RPMI8226 (cell line): ENCODE data around the gene MCF2L2.
A peak's percentile ranks its signal among the peaks of the same experiment; 100 is the strongest.
"Not testable (repeated sequence)": the region's sequence is repeated elsewhere in the genome, so short reads cannot be mapped to it uniquely, and the experiment has no call there.

Source experiments
- DNase-seq: peaks from one replicate; pipeline ENCODE4 v3.0.0-alpha.2; 2015

Gene MCF2L2, protein sequence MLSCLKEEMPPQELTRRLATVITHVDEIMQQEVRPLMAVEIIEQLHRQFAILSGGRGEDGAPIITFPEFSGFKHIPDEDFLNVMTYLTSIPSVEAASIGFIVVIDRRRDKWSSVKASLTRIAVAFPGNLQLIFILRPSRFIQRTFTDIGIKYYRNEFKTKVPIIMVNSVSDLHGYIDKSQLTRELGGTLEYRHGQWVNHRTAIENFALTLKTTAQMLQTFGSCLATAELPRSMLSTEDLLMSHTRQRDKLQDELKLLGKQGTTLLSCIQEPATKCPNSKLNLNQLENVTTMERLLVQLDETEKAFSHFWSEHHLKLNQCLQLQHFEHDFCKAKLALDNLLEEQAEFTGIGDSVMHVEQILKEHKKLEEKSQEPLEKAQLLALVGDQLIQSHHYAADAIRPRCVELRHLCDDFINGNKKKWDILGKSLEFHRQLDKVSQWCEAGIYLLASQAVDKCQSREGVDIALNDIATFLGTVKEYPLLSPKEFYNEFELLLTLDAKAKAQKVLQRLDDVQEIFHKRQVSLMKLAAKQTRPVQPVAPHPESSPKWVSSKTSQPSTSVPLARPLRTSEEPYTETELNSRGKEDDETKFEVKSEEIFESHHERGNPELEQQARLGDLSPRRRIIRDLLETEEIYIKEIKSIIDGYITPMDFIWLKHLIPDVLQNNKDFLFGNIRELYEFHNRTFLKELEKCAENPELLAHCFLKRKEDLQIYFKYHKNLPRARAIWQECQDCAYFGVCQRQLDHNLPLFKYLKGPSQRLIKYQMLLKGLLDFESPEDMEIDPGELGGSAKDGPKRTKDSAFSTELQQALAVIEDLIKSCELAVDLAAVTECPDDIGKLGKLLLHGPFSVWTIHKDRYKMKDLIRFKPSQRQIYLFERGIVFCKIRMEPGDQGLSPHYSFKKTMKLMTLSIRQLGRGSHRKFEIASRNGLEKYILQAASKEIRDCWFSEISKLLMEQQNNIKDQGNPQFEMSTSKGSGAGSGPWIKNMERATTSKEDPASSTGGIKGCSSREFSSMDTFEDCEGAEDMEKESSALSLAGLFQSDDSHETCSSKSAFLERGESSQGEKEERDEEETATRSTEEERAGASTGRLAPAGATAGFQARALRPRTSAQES

DNA sequence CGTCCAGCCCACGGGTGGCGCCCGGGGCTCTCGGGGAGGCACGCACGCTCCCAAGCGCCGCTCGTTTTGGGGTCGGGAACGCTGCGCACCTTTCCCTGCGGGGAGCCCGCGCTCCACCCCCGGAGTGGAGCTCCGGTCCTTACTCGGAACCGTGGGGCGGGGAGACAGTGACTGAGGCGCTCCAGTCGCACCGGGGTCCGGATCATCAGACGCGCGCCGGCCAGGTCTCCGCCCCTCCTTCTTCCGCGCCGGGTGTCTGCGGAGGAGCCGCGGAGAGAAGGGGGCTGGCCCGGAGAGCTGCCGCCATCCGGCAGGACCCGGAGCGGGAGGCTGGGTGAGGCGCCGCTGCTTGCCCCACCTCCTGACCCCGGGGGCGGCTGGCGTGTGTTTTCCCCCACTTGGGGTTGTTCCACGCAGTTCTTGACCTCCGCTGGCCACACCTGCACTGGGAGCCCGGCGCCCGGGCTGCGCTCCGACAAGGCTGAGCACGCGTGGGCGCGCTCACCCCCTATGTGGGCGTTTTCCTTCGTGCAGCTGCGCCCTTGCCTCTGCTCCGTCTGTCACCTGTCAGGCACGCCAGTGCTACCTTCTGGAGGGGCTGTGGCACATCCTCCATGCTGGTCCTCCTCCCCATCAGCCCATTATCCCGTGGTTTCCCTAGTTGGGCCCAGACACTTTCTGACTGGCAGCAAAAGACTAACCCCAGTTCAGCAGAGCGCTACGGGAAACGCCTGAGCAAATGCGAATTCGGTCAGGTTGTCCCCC is at the start of gene MCF2L2:
Gene MCF2L2, minus strand, starts transcription at position 173 of the 765 bp plus-strand sequence. CDS start 642 bp downstream, outside the sequence.
- peak; percentile 81 for DNase-seq

DNA sequence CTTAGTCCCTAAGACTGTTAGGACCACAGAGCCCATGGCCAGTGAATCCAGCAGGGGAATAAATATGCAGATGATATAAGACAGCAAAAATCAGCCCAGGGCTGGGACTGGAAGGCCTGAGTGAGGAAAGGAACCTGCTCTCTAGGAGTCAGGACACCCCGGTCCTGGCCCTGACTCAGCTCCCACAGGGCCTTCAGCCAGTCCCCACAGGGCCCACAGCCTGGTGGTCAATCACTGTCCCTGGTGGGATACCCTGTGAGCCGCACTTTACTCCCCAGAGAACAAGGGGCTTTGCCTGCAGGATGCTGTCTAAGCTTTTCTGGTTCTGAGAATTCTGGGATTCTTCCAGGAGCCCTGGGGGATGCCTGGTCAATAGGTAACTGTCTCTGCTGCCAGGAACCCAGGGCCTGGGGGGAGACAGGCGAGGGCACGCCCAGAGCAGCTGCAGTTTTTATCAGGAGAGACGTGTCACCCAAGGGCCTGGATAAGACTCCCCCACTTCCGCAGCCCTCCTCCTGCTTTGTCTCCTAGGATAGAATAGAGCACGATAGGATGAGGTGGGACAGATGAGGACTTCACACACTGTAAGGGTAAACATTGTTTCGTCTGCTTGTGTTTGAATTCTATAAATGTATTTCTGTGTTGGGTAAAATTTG is 49.5 kb upstream of the MCF2L2 start:
- DNase-seq, result no peak

DNA sequence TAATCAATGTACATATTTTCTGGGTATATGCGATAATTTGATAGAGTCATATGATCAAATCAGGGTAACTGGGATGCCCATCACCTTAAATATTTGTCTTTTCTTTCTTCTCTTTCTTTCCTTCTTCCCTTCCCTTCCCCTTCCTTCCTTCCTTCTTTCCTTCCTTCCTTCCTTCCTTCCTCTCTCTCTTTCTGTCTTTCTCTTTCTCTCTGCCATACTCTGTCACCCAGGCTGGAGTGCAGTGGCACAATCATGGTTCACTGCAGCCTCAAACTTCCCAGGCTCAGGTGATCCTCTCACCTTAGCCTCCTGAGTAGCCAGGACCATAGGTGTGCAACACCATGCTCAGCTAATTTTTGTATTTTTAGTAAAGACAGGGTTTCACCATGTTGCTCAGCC is 47.3 kb upstream of the MCF2L2 start:
- not testable (repeated sequence) for DNase-seq

DNA sequence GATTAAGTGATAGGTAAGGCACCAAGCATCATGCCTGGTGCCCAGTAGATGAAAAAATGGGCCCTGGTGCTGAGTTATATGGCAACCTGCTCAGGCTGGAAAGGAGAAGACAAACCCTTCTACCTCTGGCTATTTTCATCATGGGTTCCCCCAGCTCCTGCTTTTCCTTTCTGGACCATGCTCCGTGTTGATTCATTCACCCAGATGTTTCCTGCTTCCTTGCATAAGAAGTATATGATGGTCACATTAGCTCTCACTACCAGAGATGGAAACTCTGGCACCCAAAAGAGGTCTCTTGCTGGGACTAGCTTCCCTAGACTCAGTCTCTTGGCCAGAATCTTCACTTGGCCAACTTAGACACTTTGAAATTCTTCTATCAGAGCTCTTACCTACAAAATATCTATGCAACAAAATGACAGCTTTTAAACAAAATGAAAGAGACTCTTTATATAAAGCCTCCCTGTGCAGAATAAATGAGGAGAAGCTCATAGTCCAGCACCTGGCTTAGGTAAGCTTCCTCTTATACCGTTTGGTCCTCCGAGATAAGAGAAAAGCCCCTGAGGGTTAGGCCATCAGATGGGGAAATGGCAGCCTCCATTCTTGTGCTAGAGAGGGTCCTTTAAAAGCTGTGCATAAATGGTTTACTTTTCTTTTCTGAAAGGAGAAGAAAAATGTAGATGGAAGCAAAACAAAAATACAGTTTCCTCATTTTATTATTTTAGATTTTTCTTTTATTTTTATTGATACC is 46.8 kb upstream of the MCF2L2 start:
- no peak for DNase-seq

DNA sequence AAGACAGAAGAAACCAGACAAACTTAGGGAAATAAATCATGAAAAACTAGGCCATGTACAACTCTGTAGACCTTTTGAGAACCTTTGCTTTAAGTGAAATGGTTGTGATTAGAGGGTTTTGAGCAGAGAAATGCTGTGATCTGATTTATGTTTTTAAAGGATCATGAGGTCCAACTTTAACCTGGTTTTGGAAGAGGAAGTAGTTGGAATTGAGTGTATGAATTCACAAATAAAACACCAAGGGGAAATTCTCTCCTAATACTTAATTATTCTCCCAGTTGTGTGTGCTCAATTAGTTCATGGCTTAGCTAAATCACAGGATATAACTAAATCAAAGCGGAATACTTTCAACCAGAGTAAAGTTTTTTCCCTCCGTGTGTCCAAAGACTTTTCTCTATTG is 45.5 kb upstream of the MCF2L2 start:
- DNase-seq, result no peak

DNA sequence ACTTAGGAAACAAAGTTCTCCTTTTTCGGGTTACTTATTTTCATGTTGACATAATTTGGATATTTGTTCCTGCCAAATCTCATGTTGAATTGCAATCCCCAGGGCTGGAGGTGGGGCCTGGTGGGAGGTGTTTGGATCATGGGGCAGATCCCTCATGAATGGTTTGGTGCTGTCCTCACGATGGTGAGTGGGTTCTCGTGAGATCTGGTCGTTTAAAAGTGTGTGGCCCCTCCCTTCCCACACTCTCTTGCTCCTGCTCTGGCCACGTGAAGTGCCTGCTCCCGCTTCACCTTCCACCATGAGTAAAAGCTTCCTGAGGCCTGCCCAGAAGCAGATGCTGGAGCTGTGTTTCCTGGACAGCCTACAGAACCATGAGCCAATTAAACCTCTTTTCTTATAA is 43.7 kb upstream of the MCF2L2 start:
- no peak for DNase-seq

DNA sequence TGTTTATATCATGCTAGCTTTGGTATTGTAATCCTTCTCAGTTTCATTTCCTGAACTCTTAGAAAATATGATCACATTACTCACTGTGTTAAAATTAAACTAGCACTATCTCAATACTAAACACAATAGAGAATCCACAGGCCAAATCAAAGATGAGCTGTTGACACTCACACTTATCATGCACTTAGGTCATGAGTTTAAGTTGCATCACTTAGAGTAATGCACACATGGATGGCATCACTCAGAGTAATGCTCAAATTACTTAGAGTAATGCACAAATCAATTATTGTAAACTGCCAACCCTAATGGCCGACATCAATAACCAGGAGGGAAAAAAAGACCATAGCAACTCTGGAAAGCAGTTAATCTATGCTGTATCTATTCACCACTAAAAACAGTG is 40.0 kb upstream of the MCF2L2 start:
- no peak for DNase-seq

DNA sequence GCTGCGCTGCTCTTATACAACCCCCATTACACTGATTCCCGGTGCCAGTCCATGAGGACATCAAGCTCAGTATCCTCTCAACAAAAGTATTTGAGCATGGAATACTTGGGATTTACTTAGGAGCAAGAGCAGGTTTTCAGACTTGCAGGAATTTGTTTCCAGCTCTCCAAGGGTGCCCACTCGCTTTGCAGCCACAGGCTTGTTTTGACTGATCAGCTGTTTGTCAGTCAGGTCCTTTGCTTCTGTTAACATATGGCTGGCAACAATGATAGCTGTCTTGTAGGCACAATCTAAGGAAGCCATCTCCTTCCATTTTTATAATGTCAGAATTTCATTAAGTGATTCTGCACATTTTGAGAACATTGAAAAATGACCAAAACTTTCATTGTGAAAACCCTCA is 38.2 kb upstream of the MCF2L2 start:
- DNase-seq, result no peak

DNA sequence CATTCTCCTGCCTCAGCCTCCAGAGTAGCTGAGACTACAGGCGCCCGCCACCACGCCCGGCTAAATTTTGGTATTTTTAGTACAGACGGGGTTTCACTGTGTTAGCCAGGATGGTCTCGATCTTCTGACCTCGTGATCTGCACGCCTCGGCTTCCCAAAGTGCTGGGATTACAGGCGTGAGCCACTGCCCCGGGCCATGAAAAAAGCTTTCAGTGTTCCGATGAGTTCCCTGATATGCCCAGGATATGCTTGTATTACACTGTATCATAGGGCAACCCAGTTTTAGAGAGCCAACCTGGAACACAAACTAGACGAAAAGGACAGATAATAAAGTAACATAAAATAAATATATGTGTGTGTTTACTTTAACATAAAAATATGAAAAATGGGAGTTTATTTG is 37.3 kb upstream of the MCF2L2 start:
- DNase-seq, result not testable (repeated sequence)

DNA sequence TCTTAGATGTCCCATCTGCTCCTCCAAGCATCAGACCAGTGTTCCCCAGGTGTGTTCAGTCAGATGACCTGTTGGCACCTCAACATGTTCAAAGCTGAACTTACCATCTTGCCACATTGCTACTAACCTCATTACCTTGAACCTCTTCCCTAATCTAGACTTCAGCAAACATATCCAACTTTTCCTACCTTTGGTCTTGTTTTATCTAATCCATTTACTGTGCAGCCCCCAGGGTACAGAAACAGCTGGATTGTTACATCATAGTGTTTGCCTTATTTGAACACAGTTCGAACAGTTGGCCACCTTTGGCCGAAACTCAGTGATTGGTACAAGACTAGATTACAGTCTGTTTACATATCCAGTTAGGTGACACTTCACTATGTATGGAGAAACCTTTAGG is 36.1 kb upstream of the MCF2L2 start:
- DNase-seq, result no peak

DNA sequence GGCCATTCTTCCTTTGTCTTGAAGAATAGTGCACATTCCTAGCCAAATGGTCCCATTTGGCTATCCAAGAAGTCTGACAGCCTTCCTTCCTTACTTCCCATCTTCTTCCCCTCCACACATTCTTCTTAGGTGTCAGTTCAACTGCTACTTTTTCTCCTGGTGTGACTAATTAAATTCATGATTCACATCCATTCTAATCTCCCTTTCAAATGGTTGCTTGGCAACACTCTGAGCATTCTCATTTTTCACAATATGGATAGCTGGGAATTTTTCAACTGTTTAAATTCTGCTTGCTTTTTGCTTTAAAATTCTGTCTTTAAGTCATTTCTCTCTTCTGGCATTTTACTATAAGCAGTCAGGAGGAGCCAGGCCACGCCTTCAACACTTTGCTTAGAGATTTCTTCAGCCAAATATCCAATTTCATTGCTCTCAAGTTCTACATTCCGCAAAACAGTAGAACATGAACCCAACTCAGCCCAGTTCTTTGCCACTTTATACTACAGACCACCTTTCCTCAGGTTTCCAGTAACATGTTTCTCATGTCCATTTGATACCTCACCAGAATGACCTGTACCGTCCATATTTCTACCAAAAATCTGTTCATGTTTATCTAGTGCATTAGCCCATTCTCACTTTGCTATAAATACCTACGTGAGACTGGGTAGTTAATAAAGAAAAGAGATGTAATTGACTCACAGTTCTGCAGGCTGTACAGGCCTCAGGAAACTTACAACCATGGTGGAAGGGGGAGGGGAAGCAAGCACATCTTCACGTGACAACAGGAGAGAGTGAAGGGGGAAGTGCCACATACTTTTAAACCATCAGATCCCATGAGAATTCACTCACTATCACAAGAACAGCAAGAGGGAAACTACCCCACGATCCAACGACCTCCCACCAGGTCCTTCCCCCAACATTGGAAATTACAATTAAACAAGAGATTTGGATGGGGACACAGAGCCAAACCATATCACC is 31.9 kb upstream of the MCF2L2 start:
- no peak for DNase-seq

DNA sequence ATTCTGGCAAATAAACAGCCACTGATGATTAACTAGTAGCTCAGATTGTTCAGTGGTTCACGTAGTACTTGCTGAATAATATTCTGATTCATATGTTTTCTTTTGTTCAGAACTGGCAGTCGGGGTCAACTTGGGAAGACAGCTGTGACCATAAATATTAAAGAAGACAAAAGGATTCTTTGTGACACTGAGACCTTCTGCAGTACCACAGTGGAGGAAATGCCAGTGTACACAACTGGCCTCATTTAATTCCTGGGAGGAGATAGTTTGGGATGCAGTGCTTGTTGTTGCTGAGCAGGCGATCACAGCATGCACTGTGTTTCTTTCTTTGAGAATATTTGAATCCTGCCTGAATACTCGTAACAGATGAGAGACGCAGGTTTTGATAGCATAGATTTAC is 26.7 kb upstream of the MCF2L2 start:
- DNase-seq, result no peak

DNA sequence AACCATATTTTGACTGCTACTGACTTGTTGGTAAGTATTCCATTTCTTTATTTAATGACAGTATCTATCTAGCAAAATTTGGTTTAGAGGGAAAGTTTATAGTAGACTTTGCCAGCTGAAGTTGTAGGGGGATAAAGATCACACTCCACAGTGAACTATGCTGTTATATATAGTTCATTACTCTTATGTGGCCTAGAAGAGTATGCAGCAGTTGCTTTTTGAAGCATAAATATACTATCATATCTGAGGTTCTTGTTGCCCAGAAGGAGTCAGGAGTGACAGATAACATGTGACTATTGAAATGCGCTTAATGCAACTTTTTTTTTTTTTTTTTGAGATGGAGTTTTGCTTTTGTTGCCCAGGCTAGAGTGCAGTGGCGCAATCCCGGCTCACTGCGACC is 25.6 kb upstream of the MCF2L2 start:
- no peak for DNase-seq

DNA sequence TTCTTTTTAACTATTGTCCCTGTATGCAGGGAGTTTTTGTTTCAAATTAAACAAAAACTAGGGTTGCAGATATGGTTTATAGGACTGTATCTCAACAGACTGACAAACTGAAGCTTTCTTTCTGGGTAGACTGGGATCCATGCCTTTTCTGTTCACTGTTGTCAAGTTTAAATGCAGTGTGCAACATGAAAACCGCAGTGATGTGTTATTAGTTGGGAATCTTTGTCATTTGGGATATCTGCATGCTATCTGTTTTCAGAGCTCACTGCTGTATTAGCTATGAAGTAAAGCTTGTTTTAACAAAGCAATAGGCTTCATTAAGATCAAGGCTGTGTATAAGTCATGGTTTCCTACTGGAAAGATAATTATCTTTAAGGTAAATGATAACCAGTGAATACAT is 21.4 kb upstream of the MCF2L2 start:
- DNase-seq, result no peak

DNA sequence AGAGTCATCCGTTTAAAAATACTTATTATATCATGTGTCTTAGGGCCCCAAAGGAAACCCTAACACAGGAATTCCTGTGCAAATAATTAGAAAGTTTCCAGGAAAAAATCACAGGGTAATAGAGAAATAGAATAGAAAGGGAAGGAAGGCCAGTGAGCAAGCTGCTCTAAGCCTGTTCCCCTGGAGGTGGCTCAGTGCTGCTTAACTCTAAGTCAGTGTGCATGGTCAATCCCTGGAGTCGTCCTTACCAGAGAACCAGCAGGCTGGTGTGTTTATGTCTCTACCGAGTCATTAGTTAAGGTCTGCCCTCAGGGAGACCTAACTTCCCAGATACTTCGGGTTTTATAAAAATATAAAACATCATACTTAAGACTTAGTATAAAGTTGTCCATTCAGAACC is 21.0 kb upstream of the MCF2L2 start:
- DNase-seq, result no peak

DNA sequence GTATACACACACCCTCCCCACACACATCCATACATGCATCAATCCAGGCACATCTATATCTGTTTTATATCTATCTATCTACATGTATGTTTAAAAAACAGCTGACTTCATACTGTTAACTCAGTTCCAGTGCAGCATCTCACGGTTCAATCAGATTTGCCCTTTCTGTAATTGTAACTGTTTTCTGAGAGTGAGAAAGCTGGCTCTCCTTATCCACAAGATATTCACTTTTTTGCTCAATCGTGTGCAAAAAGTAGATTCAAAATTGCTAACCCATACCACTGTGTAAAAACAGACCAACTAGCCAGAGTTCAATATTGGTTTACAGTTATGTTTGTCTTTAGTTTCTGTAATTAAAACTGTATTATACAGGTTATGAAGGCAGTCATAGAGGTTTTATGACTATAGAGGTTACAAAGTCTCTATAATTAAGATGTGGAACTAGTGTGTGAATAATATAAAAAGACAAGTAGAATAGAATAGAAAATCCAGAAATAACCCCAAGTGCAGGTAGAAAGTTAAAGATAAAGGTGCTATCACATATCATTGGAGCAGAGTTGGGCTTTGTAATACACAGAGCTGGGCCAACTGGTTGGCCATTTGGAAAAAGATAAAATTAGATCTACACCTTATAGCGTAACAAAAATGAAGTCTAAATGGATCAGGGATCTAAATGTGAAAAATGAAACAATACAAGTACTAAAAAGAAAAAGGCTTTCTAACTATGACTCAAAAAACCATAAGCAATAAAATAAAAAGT is 20.1 kb upstream of the MCF2L2 start:
- DNase-seq, result no peak

DNA sequence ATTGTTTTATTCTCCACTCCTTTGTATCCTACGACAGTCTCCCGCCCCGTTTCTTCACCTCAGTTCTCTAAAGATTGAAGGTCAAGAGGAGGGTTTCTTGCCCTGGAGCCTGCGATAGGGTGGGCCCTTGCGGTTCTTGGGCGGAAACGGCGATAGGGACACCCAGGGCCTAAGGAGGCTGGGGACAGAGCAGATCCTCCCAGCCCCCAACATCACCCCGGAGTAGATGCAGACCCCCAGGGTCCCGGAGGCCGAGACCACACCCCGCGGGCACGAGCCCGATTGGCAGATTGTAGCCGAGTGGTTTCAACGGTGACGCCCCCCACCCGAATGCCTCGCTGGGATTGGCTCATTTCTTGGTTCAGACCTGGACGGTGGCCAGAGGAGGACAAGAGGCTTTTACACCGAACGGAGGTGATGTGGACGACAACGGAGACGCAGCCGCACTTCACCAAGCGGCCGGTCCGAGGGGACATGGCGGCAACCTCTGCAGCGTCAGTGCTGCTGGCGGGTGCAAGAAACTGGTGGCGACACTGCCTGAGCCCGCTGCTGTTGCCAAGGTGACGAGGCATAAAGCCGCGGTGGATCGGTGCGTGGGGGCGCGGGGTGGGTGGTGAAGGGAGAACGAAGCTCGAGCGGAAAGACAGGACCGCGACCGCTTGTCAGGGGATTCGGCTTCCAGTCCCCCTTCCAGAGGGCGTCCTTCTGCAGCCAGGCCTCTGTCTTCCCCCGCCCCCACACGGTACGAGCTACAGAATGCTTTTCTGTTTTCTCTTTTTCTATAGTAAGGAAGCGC is 19.0 kb upstream of the MCF2L2 start:
- DNase-seq, result peak; percentile 95

DNA sequence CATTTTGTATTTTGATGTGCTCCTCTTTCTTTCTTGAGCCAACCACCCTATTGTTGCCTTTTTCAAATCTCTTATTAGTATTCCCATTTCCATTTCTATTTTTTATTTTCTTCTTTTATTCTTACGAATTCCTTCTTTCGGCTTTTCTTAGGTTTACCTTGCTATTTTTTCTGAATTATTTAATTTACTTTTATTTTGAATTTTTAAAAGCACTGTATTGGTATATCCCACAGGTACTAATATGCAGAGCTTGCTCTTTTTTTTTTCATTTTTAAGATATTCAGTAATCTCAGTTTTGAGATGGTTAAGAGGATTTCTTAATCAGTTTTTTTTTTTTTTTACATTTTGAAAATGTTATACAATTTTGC is 18.4 kb upstream of the MCF2L2 start:
- DNase-seq, result no peak

DNA sequence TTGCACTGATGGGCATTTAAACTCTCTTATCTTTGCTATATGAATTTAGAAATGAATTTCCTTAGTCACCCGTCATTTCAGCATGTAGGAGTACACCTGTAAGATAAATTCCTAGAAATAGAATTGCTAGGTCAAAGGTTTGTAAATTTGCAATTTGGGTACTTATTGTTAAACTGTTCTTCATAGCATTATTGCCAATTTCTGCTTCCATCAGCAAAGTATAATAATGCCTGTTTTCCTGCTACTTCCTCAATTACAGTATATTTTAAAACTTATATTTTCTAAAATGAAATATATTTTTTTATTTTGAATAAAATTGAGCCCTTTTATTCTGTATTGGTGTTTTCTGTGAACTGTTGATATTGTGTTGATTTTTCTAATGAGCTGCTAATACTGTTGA is 16.3 kb upstream of the MCF2L2 start:
- DNase-seq, result no peak
